Lower lobe of right lung (tissue), 2 donors: ENCODE data around the gene MTUS2. TPM values are rescaled to one million over a fixed set of nuclear protein-coding genes. Genes with fewer than 3 reads are reported as not detected.

Experiments used
- ATAC-seq, 2 donors: fragments of 200-7000 bp; cut with Tn5 transposase; one replicate each; pipeline ENCODE4 v1.9.1; 2020 to 2022; ENCODE audit warnings: mild to moderate bottlenecking in 2 of 2, moderate library complexity in 2 of 2
- DNase-seq: peaks from one replicate; pipeline ENCODE4 v3.0.0-alpha.2; 2020
- H3K27ac ChIP-seq: fragments of 200-600 bp; one replicate; pipeline ENCODE4 v1.8.0; 2022
- H3K27me3 ChIP-seq: fragments of 200-600 bp; one replicate; pipeline ENCODE4 v1.8.0; 2022; ENCODE audit warnings: low read depth
- H3K36me3 ChIP-seq: fragments of 200-600 bp; one replicate; pipeline ENCODE4 v1.8.0; 2022; ENCODE audit warnings: mild to moderate bottlenecking
- H3K4me1 ChIP-seq: fragments of 200-600 bp; one replicate; pipeline ENCODE4 v1.8.0; 2022
- H3K4me3 ChIP-seq: fragments of 200-600 bp; one replicate; pipeline ENCODE4 v1.8.0; 2022; ENCODE audit warnings: mild to moderate bottlenecking
- H3K9me3 ChIP-seq: fragments of 200-600 bp; one replicate; pipeline ENCODE4 v1.8.0; 2022
- CTCF ChIP-seq: fragments of 200-600 bp; IDR thresholded peaks from one replicate; pipeline ENCODE4 v1.8.0; 2022; ENCODE audit warnings: antibody characterized with exemption, mild to moderate bottlenecking
- intact Hi-C: fragments of 100-400 bp; cut with DNase I; formaldehyde crosslinking; loops from one replicate; pipeline ENCODE4 v1.11.0; 2022
- total RNA-seq: library from RNA; stranded (reverse); fragmentation: NEBNext Ultra II Directional; extraction: Animal tissue kit (Norgen Biotek cat#: 25700); gene quantifications from one replicate; pipeline ENCODE4 v1.2.1, GENCODE V29; 2021
- donor health status: DM: no; HTN: yes; CAD: no; lungs with severe emphysema.

Gene MTUS2
- total RNA-seq, 1 donor from 2014 or later, result 0.21 TPM

- peaks cover 20% of the 10 kb centered on the region for H3K4me1 ChIP-seq
- no peak overlapping the region for H3K27ac ChIP-seq
- no peaks in the 10 kb centered on the region for H3K36me3 ChIP-seq
- intact Hi-C loops, result no loop called here
- H3K9me3 ChIP-seq, result no peaks in the 10 kb centered on the region
- DNase-seq (no peak), ATAC-seq (no peak)
- no peak overlapping the region for H3K4me3 ChIP-seq
- TF ChIP-seq CTCF, result no peak
- no peaks in the 10 kb centered on the region for H3K27me3 ChIP-seq
Observed at GRCh38 chr13:29493796-29494195, 673.7 kb downstream of the MTUS2 start.

- no peak overlapping the region for H3K4me3 ChIP-seq
- H3K9me3 ChIP-seq, result no peaks in the 10 kb centered on the region
- no peak for DNase-seq
- H3K4me1 ChIP-seq, result peaks cover 20% of the 10 kb centered on the region
- ATAC-seq, result no peak
- no peaks in the 10 kb centered on the region for H3K27me3 ChIP-seq
- H3K27ac ChIP-seq, result no peak overlapping the region
- no peaks in the 10 kb centered on the region for H3K36me3 ChIP-seq
- TF ChIP-seq CTCF, result no peak
- intact Hi-C loops, result no loop called here
Observed at GRCh38 chr13:29494520-29494919, 674.4 kb downstream of the MTUS2 start.

- Histone ChIP-seq H3K9me3 (no peaks in the 10 kb centered on the region), H3K4me1 (peaks cover 20% of the 10 kb centered on the region), H3K27me3 (no peaks in the 10 kb centered on the region), H3K27ac (no peak overlapping the region), H3K36me3 (no peaks in the 10 kb centered on the region), H3K4me3 (no peak overlapping the region)
- intact Hi-C loops, result no loop called here
- TF ChIP-seq CTCF, result no peak
- ATAC-seq, result peak; percentile 57 to 60
- no peak for DNase-seq
Observed at GRCh38 chr13:29496241-29496712, 676.1 kb downstream of the MTUS2 start.

- ATAC-seq (peak; percentile 17 to 45), DNase-seq (no peak)
- H3K36me3 ChIP-seq, result no peaks in the 10 kb centered on the region
- no peak for TF ChIP-seq CTCF
- H3K9me3 ChIP-seq, result no peaks in the 10 kb centered on the region
- H3K4me3 ChIP-seq, result no peak overlapping the region
- intact Hi-C loops, result no loop called here
- H3K27me3 ChIP-seq, result no peaks in the 10 kb centered on the region
- H3K4me1 ChIP-seq, result peaks cover 20% of the 10 kb centered on the region
- no peak overlapping the region for H3K27ac ChIP-seq
Observed at GRCh38 chr13:29497137-29497654, 677.1 kb downstream of the MTUS2 start.

- H3K9me3 ChIP-seq, result no peaks in the 10 kb centered on the region
- no peak overlapping the region for H3K27ac ChIP-seq
- peaks cover 20% of the 10 kb centered on the region for H3K4me1 ChIP-seq
- no peak for ATAC-seq
- no peaks in the 10 kb centered on the region for H3K27me3 ChIP-seq
- no peak overlapping the region for H3K4me3 ChIP-seq
- TF ChIP-seq CTCF, result no peak
- intact Hi-C loops, result no loop called here
- no peaks in the 10 kb centered on the region for H3K36me3 ChIP-seq
- DNase-seq, result no peak
Observed at GRCh38 chr13:29498426-29499040, 678.4 kb downstream of the MTUS2 start.
